Activated CD4-positive, alpha-beta T cell treated with anti-CD3 and anti-CD28 coated beads for 48 hours (primary cell): Measurements from ENCODE around the gene YLPM1.
"Not testable (repeated sequence)": the region's sequence is repeated elsewhere in the genome, so short reads cannot be mapped to it uniquely, and the experiment has no call there.

Source experiments
- DNase-seq: peaks from one replicate; pipeline ENCODE4 v3.0.0-alpha.2; 2020

The YLPM1 gene, protein sequence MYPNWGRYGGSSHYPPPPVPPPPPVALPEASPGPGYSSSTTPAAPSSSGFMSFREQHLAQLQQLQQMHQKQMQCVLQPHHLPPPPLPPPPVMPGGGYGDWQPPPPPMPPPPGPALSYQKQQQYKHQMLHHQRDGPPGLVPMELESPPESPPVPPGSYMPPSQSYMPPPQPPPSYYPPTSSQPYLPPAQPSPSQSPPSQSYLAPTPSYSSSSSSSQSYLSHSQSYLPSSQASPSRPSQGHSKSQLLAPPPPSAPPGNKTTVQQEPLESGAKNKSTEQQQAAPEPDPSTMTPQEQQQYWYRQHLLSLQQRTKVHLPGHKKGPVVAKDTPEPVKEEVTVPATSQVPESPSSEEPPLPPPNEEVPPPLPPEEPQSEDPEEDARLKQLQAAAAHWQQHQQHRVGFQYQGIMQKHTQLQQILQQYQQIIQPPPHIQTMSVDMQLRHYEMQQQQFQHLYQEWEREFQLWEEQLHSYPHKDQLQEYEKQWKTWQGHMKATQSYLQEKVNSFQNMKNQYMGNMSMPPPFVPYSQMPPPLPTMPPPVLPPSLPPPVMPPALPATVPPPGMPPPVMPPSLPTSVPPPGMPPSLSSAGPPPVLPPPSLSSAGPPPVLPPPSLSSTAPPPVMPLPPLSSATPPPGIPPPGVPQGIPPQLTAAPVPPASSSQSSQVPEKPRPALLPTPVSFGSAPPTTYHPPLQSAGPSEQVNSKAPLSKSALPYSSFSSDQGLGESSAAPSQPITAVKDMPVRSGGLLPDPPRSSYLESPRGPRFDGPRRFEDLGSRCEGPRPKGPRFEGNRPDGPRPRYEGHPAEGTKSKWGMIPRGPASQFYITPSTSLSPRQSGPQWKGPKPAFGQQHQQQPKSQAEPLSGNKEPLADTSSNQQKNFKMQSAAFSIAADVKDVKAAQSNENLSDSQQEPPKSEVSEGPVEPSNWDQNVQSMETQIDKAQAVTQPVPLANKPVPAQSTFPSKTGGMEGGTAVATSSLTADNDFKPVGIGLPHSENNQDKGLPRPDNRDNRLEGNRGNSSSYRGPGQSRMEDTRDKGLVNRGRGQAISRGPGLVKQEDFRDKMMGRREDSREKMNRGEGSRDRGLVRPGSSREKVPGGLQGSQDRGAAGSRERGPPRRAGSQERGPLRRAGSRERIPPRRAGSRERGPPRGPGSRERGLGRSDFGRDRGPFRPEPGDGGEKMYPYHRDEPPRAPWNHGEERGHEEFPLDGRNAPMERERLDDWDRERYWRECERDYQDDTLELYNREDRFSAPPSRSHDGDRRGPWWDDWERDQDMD (N-terminal part only)

DNA sequence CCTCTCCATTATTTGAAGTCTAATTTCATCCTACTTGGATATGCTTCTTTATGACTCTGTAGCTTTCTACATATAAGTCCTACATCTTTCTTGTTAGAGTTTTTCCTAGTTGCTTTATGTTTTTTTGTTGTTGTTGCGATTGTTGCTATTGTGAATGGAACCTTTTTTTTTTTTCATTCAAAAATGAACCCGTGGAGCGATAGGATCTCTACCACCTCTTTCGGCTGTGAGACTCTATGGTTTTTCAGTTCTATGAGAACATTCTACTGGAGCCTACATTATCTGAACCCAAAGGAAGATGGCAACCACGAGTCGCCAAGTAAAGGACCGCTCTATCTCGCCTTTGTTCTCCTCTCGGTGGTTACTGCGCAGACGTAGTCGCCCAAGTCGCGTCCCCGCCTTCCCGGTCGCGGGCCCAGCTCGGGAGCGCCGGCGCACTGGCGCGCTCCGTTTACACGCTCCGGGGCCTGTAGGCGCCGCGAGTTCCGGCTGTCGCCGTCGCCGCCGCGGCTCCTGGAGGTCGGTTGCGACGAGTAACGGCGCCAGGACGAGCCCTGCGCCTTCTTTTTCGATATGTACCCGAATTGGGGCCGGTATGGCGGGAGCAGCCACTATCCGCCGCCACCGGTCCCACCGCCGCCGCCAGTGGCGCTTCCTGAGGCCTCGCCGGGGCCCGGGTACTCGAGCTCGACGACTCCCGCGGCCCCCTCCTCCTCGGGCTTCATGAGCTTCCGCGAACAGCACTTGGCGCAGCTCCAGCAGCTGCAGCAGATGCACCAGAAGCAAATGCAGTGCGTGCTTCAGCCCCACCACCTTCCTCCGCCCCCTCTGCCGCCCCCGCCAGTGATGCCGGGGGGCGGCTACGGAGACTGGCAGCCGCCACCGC is at the start of gene YLPM1:
Gene YLPM1, plus strand, starts transcription at position 400 of the 886 bp plus-strand sequence. Its CDS starts 174 bp downstream, at position 574.
- DNase-seq: peak; percentile 93

DNA sequence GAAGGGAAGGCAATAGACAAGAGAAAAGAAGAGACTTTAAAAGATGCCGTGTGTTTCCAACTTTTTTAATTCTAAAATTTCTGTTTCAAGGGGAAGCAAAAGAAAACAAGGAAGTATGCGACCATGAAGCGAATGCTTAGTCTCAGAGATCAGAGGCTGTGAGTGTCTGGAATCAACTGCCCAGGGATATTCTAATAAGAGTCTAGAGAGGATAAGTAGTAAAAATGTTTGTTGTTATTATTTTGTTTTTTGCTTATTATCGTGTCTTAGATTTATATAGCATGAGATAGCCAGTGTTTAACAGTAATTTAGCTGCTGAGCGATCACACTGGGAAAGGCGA is 49.8 kb upstream of the YLPM1 start:
- DNase-seq: no peak

DNA sequence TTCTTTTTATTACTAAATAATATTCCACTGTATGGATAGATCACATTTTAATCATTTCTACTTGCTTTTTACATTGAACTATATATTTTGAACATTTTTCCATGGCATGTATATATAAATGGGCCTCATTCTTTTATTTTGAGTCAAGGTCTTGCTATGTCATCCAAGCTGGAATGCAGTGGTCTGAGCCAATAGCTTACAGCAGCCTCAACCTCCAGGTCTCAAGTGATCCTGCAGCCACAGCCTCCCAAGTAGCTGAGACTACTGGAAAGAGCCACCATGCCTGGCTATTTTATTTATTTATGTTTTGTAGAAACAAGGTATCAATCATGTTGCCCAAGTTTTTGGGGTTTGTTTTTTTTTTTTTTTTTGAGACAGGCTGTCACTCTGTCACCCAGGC is 42.6 kb upstream of the YLPM1 start:
- no peak for DNase-seq

DNA sequence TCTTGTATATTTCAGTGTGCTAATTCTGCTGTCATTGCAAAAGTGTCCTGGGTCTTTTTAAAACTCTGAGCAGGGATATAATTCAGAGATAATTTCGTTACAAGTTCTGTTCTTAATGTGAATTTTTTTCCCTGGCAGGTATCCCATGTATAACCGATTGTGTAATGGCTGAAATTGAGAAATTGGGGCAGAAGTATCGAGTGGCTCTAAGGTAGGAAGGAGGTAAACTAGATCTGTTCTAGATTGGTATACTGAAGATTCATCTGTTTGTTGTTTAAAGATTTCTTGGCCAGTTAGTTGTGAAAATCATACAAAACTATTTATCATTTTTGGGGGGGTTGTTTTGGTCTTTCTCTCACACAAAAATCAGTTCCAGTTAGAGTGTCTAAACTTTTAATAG is 40.0 kb upstream of the YLPM1 start:
- DNase-seq: no peak

DNA sequence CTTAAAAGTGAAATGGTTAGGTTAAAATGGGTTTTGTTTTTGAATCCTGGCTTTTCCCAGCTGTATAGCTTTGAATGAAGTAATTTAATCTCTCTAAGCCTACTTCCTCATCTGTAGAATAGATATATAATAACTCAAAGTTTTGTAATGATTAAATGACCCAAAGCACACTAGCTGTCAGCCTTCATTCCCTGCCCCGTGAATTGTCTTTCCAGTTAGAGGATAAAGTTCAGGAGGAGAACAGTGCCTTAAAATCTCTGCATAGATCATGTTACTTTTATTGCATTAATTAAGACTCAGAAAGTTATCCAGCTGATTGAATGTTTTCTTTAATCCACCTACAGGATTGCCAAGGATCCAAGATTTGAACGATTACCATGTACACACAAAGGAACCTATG is 30.7 kb upstream of the YLPM1 start:
- DNase-seq: no peak

DNA sequence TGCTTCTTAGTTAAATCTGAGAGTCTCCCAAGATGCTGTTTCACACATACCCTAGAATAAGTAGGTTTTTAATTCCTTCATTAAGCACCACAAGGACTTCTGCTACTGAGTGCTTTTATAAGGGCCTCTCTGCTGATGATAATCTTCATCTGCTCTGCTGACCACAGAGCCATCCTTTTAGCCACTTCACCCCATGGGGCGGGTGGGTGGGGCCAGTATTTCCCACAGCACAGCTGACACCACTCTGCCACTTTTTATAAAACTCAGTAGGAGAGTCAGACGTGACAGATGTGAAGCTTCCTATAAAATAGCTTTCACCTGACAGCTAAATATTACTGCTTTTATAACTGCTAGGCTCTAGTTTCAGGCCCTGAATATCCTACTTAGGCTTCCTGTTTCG is 29.9 kb upstream of the YLPM1 start:
- no peak for DNase-seq

DNA sequence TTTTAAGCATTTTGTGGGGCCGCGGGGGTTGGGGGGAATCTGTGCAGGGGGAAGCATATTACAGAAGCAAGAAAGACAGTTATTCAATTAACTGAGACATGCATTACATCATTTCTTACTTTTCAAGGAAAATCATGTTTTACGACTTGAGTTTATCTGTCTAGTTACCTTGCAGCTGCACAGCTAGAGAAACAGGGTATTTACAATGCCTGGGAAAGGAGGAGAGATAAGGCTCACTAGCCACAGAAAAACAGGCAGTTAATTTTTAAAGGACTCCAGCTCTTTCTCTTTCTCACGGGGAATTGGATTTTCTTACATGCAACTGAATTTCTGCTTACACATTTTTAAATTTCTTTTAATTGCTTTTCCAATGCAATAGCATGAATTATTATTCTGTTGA is 28.0 kb upstream of the YLPM1 start:
- DNase-seq: no peak

DNA sequence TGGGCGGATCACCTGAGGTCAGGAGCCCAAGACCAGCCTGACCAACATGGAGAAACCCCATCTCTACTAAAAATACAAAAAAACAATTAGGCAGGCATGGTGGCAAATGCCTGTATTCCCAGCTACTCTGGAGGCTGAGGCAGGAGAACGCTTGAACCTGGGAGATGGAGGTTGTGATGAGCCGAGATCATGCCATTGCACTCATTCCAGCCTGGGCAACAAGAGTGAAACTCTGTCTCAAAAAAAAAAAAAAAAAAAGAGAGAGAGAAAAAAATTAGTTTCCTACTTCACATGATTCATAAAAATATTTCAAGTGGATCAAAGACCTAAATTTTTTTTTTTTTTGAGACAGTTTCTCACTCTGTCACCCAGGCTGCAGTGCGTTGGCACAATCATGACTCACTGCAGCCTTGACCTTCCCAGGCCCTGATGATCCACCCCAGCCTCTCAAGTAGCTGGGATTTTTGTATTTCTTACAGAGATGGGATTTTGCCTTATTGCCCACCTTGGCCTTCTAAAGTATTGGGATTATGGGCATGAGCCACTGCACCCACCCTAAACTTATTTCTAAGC is 25.3 kb upstream of the YLPM1 start:
- DNase-seq: peak; percentile 8

DNA sequence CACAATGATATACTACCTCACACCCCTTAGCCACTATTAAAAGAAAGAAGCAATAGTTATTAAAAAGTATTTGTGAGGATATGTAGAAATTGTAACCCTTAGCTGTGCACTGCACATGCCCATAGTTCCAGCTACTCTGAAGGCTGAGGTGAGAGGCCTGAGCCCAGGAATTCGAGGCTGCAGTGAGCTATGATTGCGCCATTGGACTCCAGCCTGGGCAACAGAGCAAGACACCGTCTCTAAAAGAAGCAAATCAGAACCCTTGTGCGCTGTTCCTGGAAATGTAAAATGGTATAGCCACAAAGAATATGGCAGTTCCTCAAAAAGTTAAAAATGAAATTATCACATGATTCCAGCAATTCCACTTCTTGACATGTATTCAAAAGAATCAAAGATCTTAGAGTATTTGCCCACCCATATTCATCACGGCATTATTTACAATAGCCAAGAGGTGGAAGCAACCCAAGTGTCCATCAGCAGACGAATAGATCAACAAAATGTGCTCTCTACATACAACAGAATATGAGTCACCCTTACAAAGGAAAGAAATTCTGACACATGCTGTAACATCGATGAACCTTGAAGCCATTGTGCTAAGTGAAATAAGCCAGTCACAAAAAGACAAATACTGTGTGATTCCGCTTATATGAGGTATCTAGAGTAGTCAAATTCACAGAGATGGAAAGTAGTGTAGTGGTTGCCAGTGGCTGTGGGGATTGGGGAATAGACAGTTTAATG is 23.7 kb upstream of the YLPM1 start:
- DNase-seq: no peak

DNA sequence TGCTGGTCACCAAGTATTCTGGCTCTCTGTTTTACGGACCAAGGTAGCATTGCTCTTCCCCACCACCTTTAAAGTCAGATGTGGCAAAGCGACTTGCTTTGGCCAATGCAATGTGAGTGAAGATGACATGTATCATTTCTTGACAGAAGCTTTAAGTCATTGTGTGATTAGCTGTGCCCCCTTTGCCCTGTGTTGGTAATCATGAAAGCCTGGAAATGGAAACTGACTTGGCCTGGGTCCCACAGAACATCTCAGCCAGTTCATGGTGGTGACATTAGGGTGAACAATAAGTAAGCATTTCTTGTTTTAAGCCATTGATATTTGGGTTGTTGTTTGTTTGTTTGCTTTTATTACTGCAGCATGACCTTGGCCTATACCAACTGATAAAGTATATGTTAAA is 15.9 kb upstream of the YLPM1 start:
- DNase-seq: no peak

DNA sequence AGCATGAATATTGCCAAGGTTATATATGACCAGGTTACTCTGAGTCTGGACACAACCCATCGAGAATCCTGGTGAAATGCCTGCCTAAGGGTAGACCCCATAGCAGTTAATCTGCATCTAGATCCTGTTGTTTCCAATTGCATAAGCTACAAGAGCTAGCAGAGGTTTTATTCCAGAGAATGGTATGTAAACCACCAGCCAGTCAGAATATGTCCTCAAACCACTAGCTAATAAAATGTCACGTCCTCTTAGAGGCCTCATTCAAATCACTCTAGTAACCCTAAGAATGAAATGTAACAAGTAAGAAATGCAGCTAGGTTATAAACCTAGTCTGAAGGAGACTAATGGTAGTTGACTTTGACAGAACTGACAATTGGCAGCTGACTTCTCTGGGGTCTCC is 9.0 kb upstream of the YLPM1 start:
- no peak for DNase-seq

DNA sequence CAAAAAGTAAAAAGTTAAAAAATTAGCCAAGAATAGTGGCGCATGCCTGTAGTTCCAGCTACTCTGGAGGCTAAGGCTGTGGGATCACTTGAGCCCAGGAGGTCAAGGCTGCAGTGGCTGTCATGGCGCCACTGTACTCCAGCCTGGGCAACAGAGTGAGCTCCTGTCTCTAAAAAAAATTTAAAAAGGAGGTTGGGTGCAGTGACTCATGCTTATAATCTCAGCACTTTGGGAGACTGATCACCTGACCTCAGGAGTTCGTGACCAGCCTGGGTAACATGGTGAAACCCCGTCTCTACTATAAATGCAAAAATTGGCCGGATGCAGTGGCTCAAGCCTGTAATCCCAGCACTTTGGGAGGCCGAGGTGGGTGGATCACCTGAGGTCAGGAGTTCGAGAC is 8.2 kb upstream of the YLPM1 start:
- no peak for DNase-seq

DNA sequence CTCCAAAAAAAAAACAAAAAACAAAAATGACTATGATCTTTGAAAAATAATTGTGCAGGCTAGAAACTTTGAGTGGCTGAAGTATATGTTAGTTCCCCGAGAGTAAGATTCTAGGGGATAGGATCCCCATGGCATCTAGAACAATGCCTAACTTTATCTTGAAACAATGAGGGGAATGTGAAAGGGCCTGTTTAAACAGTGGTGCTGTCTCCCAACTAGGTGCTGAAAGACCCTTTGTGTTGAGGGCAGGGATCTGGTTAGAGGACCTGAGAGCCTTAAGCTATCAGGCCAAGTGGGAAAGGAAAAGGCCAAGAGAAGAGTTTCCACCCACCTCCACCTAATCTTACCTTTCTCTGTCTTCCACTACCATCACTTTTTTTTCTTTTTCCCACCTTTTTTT is 6.8 kb upstream of the YLPM1 start:
- DNase-seq: no peak

DNA sequence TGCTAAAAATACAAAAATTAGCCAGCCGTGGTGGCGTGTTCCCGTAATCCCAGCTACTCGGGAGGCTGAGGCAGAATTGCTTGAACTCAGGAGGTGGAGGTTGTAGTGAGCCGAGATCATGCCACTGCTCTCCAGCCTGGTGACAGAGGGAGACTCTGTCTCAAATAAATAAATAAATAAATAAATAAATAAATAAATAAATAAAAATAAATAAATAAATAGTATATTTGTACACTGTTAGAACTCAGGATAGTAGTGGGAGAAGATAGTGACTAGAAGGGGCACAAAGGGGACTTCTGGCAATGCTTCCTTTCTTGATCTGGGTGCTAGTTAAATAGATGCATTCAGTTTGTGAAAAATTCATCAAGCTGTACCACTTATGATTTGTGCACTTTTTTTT is 4.6 kb upstream of the YLPM1 start:
- DNase-seq: not testable (repeated sequence)

DNA sequence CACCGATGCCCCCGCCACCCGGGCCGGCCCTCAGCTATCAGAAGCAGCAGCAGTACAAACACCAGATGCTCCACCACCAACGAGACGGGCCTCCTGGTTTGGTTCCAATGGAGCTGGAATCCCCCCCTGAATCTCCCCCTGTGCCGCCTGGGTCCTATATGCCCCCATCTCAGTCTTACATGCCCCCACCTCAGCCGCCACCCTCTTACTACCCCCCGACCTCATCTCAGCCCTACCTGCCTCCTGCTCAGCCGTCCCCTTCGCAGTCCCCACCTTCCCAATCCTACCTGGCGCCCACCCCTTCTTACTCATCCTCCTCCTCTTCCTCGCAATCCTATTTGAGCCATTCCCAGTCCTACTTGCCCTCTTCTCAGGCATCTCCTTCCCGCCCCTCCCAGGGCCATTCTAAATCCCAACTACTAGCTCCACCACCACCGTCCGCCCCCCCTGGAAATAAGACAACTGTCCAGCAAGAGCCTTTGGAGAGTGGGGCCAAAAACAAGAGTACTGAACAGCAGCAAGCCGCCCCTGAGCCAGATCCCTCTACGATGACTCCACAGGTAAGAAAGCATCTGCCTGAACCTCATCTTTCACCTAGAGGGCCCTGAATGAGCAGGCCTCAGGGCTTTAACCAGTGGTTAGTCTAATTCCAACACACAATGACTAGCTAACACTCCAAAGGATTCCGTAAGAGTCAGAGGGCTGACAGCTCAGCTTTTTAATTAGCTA is 851 bp downstream of the YLPM1 start:
- peak; percentile 39 for DNase-seq

DNA sequence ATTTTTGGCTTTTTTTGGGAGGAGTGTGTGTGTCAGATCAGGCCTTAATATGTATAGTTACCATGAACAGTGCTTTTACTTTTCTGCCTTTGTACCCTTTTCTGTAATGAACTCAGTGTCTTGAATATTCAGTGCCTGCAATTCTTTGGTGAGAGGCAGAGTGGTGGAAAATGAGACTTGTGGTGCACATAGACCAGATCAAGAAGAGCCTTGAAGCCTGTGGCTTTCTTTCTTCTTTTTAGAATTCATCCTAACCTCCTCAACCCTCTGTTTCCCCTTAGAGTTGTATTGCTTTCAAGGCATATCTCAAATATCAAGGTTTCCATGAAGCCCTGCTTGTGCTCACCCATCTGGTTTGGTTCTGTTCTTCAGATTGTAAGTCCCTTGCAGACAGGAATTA is 2.6 kb downstream of the YLPM1 start:
- no peak for DNase-seq

DNA sequence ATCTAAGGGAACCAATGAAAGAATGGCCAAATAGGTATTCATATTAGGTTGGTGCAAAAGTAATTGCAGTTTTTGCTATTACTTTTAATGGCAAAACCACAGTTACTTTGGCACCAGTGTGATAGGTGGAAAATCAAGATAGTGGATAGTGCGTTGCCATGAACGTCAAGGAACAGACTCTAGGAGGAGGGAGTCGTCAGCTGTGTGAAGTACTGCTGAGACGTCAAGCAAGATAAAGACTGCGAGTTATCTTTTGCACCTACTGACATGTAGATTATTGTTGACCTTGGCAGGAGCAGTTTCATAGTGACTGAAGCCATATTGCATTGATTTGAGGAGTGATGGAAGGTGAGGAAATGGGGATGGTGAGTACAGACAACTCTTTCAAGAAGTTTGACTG is 8.3 kb downstream of the YLPM1 start:
- no peak for DNase-seq

DNA sequence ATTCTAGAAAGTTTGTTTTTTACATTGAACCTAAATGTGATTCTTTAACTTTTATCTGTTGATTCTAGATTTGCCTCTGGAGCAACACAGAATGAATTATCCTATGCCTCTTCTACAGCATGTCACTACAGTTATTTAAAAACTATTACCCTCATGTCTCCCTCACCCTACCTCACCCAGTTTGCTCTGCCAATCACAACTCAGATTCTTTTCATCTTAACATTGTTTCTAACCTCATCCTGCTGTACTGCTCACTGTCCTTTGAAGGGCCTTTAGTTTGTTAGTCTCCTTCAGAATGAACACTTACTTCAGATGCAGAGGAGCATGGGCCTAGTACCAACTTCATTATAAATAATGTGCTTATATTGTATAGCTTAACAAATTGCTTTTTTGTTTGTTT is 21.5 kb downstream of the YLPM1 start:
- no peak for DNase-seq

DNA sequence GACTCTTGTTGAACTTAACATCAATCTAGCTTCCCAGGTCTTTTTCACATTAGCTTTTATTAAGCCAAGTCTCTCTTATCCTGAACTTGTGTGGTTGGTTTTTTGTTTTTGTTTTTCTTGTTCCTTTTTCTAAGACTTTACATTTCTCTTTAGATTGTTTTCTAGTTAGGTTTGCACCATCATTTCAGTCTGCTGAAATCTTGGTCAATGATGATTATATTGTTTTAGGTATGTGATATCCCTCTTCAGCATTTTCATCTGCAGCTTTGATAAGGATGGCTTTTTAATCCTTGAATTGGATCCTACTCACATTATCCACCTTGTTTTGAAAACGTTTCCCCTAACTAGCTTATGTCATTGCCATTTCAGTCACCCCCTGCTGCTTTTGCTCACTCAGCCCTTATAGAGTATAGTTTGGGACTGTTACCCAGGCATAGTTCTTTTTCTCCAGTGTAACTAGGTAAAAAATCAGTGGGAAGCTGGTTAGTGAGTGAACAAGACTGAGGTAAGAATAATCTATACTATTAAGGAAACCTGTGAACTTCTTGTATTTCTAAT is 22.0 kb downstream of the YLPM1 start:
- DNase-seq: no peak

DNA sequence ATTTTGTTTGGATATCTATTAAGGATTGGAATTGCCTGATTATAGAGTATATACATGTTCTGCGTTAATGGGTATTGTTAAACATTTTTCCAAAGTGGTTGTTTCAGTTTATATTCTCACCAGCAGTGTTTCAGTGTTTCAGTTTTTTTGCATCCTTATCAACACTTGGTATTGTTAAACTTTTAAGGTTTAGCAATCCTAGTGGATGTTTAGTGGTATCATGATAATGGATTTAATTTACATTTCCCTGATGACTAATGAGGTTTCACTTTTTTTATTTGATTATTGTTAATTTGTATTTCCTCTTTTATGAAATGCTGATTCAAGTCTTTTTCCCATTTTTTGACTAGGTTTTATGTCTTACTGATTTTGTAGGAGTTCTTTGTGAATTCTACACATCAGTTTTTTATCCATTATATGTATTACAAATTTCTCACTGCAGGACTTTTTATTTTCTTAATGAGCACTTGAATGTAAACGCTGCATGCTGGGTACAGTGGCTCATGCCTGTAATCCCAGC is 23.7 kb downstream of the YLPM1 start:
- no peak for DNase-seq
